ENCODE data around the gene RPL18.

DNA sequence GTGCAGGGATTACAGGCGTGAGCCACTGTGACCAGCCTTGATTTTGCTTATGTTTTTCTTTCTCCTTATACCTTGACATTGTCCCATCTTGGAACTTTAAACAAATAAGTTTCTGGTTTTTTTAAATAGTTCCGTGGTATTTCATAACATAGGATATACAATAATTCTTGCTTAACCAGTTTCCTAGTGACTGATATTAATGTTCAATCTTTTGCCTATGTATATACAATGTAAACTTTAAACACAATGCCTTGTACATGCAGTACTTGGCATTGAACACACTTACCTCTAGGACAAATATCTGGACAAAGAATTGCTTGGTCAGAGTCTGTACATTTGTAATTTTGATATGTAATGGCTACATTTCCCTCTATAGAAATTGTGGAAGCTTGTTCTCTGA lies 36.8 kb downstream of the RPL18 start:
- TF ChIP-seq GATA2 (CRISPR knock-in tag; IDR thresholded peaks at IDR 0.05) (no peak), BRCA1 (IDR thresholded peaks at IDR 0.05) (no peak), BRCA1 (CRISPR knock-in tag; IDR thresholded peaks at IDR 0.05) (no peak), KHSRP (IDR thresholded peaks at IDR 0.05) (no peak), PCBP2 (IDR thresholded peaks at IDR 0.05; ENCODE audit: low read depth, low read length, poor library complexity, severe bottlenecking) (no peak), POLR2AphosphoS5 (IDR thresholded peaks at IDR 0.05; ENCODE audit: control insufficient read depth, insufficient read depth, low read depth, low read length) (no peak)
- TF ChIP-seq, protein P1, sequence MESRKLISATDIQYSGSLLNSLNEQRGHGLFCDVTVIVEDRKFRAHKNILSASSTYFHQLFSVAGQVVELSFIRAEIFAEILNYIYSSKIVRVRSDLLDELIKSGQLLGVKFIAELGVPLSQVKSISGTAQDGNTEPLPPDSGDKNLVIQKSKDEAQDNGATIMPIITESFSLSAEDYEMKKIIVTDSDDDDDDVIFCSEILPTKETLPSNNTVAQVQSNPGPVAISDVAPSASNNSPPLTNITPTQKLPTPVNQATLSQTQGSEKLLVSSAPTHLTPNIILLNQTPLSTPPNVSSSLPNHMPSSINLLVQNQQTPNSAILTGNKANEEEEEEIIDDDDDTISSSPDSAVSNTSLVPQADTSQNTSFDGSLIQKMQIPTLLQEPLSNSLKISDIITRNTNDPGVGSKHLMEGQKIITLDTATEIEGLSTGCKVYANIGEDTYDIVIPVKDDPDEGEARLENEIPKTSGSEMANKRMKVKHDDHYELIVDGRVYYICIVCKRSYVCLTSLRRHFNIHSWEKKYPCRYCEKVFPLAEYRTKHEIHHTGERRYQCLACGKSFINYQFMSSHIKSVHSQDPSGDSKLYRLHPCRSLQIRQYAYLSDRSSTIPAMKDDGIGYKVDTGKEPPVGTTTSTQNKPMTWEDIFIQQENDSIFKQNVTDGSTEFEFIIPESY (CRISPR knock-in tag; IDR thresholded peaks at IDR 0.05), result no peak

Data from K562 (cell line).